Measurements from ENCODE around the gene PDSS2. TPM values are rescaled to one million over a fixed set of nuclear protein-coding genes. Genes with fewer than 3 reads are reported as not detected.

Gene PDSS2
- total and polyA plus RNA-seq, 9 of the 15 experiments (the other 6 are each of a cell fraction or from before 2014, with no cell fraction given) = 5.8 to 21.1 (median 12.0) TPM

- TF ChIP-seq BCLAF1 (IDR thresholded peaks at IDR 0.05; ENCODE audit: borderline replicate concordance in 1 of 2, control insufficient read depth in 1 of 2, low read depth in 2 of 2, low read length in 1 of 2) = no peak
- TF ChIP-seq NCOA6 (IDR thresholded peaks at IDR 0.05) = no peak
- no peak for TF ChIP-seq RFX5 (IDR thresholded peaks at IDR 0.05; ENCODE audit: low read depth, low read length)
- TF ChIP-seq RBBP5 (IDR thresholded peaks at IDR 0.05; ENCODE audit: borderline replicate concordance, insufficient read depth, low read length, poor library complexity, severe bottlenecking) = no peak
- TF ChIP-seq PCBP1 (IDR thresholded peaks at IDR 0.05; ENCODE audit: low read depth, low read length, poor library complexity, severe bottlenecking) = no peak
- peak; percentile 33; the same call in 1 of the 2 replicates for TF ChIP-seq KLF1 (tag; IDR thresholded peaks at IDR 0.05)
- TF ChIP-seq MGA (IDR thresholded peaks at IDR 0.05) = peak; percentile 30; the same call in 1 of the 2 replicates
- peak; percentile 12; the same call in 1 of the 2 replicates for TF ChIP-seq DPF2 (IDR thresholded peaks at IDR 0.05)
- 0 out of 2 replicates have a peak, but pooled peaks have one; percentile 22 for TF ChIP-seq MEF2D (tag; conservative IDR thresholded peaks at IDR 0.05; ENCODE audit: low read depth)
- no peak for TF ChIP-seq GATA2 (CRISPR knock-in tag; IDR thresholded peaks at IDR 0.05)
- TF ChIP-seq LARP7 (IDR thresholded peaks at IDR 0.05) = no peak
- no peak for TF ChIP-seq CBX8 (IDR thresholded peaks at IDR 0.05; ENCODE audit: borderline replicate concordance, extremely low read depth, low read depth, low read length, poor library complexity, severe bottlenecking)
These were observed 337.3 kb downstream of the PDSS2 start (continued) for GRCh38 chr6:107121964-107122495.
